Neural cell (in vitro differentiated cells): Measurements from ENCODE around the gene SEC14L1. TPM values are rescaled to one million over a fixed set of nuclear protein-coding genes. Genes with fewer than 3 reads are reported as not detected.

Experiments
- H2AFZ ChIP-seq: fragments of 200-600, 300-800 bp; sonication (generic), shearing (Covaris generic); 2 replicates; pipeline ENCODE4 v1.6.0; 2014; ENCODE audit warnings: low read depth, mild to moderate bottlenecking, antibody characterized with exemption, low read length, moderate library complexity
- H3F3A ChIP-seq: fragments of 200-600 bp; shearing (Covaris generic); 2 replicates; pipeline ENCODE4 v1.6.1; 2016; ENCODE audit warnings: mild to moderate bottlenecking, moderate library complexity, mixed read lengths, antibody characterized with exemption, low read length; ENCODE audit not compliant: insufficient read depth, poor library complexity, severe bottlenecking
- H3K27ac ChIP-seq: fragments of 200-600, 300-800 bp; sonication (generic), shearing (Covaris generic); 2 replicates; pipeline ENCODE4 v1.5.1; 2014; ENCODE audit warnings: mild to moderate bottlenecking, low read length, moderate library complexity
- H3K27me3 ChIP-seq: fragments of 300-800, 200-600 bp; sonication (generic), shearing (Covaris generic); 2 replicates; pipeline ENCODE4 v1.6.0; 2014; ENCODE audit warnings: mild to moderate bottlenecking, low read depth, low read length, moderate library complexity; ENCODE audit not compliant: insufficient read depth
- H3K36me3 ChIP-seq: fragments of 300-800, 200-600 bp; sonication (generic), shearing (Covaris generic); 2 replicates; pipeline ENCODE4 v1.5.1; 2014; ENCODE audit warnings: mild to moderate bottlenecking, antibody characterized with exemption, low read length, moderate library complexity; ENCODE audit not compliant: insufficient read depth
- H3K4me2 ChIP-seq: fragments of 300-800, 200-600 bp; sonication (generic), shearing (Covaris generic); 2 replicates; pipeline ENCODE4 v1.6.0; 2014; ENCODE audit warnings: mild to moderate bottlenecking, low read length
- H3K4me3 ChIP-seq: fragments of 300-800, 200-600 bp; sonication (generic), shearing (Covaris generic); 2 replicates; pipeline ENCODE4 v1.5.1; 2014; ENCODE audit warnings: mild to moderate bottlenecking, low read length, moderate library complexity
- H3K79me2 ChIP-seq: fragments of 200-600 bp; shearing (Covaris generic); replicated peaks from 2 replicates; pipeline ENCODE4 v1.6.0; 2014; ENCODE audit warnings: mild to moderate bottlenecking, low read length, moderate library complexity; ENCODE audit not compliant: insufficient read depth
- H3K9ac ChIP-seq: fragments of 300-800, 200-600 bp; sonication (generic), shearing (Covaris generic); 2 replicates; pipeline ENCODE4 v1.6.1; 2016; ENCODE audit warnings: mild to moderate bottlenecking, low read length, mixed read lengths
- H3K9me2 ChIP-seq: fragments of 200-600 bp; shearing (Covaris generic); 2 replicates; pipeline ENCODE4 v1.6.1; 2016; ENCODE audit warnings: mild to moderate bottlenecking, low read length, mixed read lengths; ENCODE audit not compliant: insufficient read depth
- H3K9me3 ChIP-seq: fragments of 200-600, 300-800 bp; sonication (generic), shearing (Covaris generic); 2 replicates; pipeline ENCODE4 v1.6.1; 2016; ENCODE audit warnings: mild to moderate bottlenecking, mixed run types, low read length, moderate library complexity, mixed read lengths
- H4K20me1 ChIP-seq: fragments of 200-600 bp; shearing (Covaris generic); 2 replicates; pipeline ENCODE4 v1.6.1; 2016; ENCODE audit warnings: mild to moderate bottlenecking, mixed run types; ENCODE audit not compliant: insufficient read depth
- EP300 ChIP-seq: fragments of 450-650 bp; conservative IDR thresholded peaks from 2 replicates; pipeline ENCODE4 v1.6.1; 2014; ENCODE audit warnings: antibody characterized with exemption, mild to moderate bottlenecking, moderate library complexity; ENCODE audit not compliant: poor library complexity, severe bottlenecking
- EZH2 ChIP-seq: fragments of 200-600, 300-800 bp; shearing (Covaris generic), sonication (generic); IDR thresholded peaks from 2 replicates; pipeline ENCODE4 v1.6.1; 2014; ENCODE audit warnings: antibody characterized with exemption, low read length, borderline replicate concordance, mild to moderate bottlenecking; ENCODE audit not compliant: insufficient read depth, poor library complexity, severe bottlenecking
- MXI1 ChIP-seq: fragments of 450-650 bp; conservative IDR thresholded peaks from 2 replicates; pipeline ENCODE4 v1.6.1; 2014; ENCODE audit warnings: antibody characterized with exemption, mild to moderate bottlenecking; ENCODE audit not compliant: poor library complexity, severe bottlenecking
- POLR2AphosphoS5 ChIP-seq: IDR thresholded peaks from 2 replicates; pipeline ENCODE4 v1.6.1; 2012
- RAD21 ChIP-seq: fragments of 450-650 bp; conservative IDR thresholded peaks from 2 replicates; pipeline ENCODE4 v1.6.1; 2014; ENCODE audit warnings: antibody characterized with exemption, mild to moderate bottlenecking, moderate library complexity
- SMC3 ChIP-seq: fragments of 450-650 bp; conservative IDR thresholded peaks from 2 replicates; pipeline ENCODE4 v1.6.1; 2014; ENCODE audit warnings: antibody characterized with exemption, mild to moderate bottlenecking, moderate library complexity; ENCODE audit not compliant: poor library complexity
- TAF1 ChIP-seq: IDR thresholded peaks from 2 replicates; pipeline ENCODE4 v1.6.1; 2012; ENCODE audit warnings: low read depth
- polyA plus RNA-seq: library from polyadenylated mRNA; depleted of rRNA; stranded (reverse); fragments of >200 nt; gene quantifications from 2 replicates; pipeline ENCODE4 v1.2.3, GENCODE V29; 2014
- TF ChIP-seq, protein P1 (sequence below): fragments of 450-650 bp; IDR thresholded peaks from 2 replicates; pipeline ENCODE4 v1.5.1; 2014; ENCODE audit warnings: antibody characterized with exemption, mild to moderate bottlenecking, moderate library complexity; ENCODE audit not compliant: poor library complexity, severe bottlenecking
- TF ChIP-seq, protein P2 (sequence below): IDR thresholded peaks from 2 replicates; pipeline ENCODE4 v1.6.1; 2012; ENCODE audit warnings: borderline replicate concordance

The SEC14L1 gene
- polyA plus RNA-seq, 1 donor from 2014 or later = 40.4 TPM

DNA sequence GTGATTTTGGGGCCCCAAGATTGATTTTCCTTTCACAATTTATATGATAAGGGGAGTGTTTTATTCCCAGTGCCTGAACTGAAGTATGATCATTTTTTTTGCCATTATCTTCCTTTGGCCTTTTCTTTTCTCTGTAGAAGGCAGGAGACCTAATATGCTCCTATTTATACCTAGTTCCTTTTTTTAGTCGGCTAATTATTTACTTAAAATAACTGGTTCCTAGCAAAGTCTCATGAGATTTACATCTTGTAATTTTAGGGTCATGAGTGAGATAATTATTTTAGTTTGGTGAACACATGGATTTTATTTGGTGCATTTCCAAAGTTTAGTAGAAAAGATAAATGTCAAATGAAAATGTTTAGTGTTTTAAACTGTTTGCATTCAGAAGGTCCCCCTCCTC lies 24.8 kb downstream of the SEC14L1 start:
- Histone ChIP-seq H4K20me1 (no peaks in the 10 kb centered on the region), H3K4me2 (no peak overlapping the region), H3K9me3 (no peaks in the 10 kb centered on the region), H3K27me3 (no peaks in the 10 kb centered on the region), H3F3A (no peaks in the 10 kb centered on the region), H3K36me3 (no peaks in the 10 kb centered on the region), H2AFZ (no peak overlapping the region), H3K79me2 (peaks cover 32% of the 10 kb centered on the region), H3K27ac (no peak overlapping the region), H3K9me2 (no peaks in the 10 kb centered on the region), H3K4me3 (no peak overlapping the region), H3K9ac (no peak overlapping the region)
- no peak for TF ChIP-seq TAF1

DNA sequence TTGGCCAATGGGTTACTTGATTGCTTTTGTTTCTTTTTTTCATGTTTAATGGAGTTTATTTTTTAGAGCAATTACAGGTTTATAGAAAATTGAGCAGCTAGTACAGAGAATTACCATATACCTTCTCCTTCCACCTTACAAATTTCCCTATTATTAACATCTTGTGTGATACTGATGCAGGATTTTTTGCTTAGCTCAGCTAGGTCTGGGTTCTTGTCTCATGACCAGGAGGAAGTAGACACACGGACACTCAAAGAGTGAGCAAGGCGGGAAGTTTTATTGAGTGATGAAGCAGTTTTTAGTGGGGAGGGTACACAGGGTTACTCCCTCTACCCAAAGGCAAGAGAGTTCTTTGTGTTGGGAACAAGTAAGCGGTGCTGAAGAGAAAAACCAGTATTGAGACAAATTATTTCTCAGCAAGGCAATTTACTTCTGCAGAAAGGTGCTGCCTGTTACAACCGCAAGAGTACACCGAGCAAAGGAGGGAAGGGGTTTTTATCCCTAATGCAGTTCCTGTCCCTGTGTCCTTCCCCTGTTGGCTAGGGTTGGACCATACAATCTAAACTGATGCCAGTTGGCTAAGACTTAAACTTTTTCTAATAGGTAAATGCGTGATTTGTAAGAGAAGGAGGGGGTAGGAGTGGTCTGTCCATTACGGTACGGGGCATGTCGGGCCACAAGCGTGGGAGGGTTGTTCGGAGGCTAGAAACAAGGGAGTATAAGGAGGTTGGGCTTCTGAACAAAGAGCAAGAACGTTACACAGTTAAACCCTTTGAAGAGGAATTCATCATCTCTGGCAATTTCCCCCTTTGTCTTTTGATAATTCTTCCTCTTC lies 26.9 kb downstream of the SEC14L1 start:
- H3K79me2 ChIP-seq = peaks cover 42% of the 10 kb centered on the region
- H3K4me3 ChIP-seq = no peak overlapping the region
- H3F3A ChIP-seq = no peaks in the 10 kb centered on the region
- no peak overlapping the region for H3K9ac ChIP-seq
- TF ChIP-seq RAD21 = no peak
- TF ChIP-seq, protein P1, sequence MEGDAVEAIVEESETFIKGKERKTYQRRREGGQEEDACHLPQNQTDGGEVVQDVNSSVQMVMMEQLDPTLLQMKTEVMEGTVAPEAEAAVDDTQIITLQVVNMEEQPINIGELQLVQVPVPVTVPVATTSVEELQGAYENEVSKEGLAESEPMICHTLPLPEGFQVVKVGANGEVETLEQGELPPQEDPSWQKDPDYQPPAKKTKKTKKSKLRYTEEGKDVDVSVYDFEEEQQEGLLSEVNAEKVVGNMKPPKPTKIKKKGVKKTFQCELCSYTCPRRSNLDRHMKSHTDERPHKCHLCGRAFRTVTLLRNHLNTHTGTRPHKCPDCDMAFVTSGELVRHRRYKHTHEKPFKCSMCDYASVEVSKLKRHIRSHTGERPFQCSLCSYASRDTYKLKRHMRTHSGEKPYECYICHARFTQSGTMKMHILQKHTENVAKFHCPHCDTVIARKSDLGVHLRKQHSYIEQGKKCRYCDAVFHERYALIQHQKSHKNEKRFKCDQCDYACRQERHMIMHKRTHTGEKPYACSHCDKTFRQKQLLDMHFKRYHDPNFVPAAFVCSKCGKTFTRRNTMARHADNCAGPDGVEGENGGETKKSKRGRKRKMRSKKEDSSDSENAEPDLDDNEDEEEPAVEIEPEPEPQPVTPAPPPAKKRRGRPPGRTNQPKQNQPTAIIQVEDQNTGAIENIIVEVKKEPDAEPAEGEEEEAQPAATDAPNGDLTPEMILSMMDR = no peak
- TF ChIP-seq EP300 = no peak
- TF ChIP-seq TAF1 = no peak
- no peak for TF ChIP-seq MXI1
- no peak for TF ChIP-seq SMC3
- TF ChIP-seq, protein P2, sequence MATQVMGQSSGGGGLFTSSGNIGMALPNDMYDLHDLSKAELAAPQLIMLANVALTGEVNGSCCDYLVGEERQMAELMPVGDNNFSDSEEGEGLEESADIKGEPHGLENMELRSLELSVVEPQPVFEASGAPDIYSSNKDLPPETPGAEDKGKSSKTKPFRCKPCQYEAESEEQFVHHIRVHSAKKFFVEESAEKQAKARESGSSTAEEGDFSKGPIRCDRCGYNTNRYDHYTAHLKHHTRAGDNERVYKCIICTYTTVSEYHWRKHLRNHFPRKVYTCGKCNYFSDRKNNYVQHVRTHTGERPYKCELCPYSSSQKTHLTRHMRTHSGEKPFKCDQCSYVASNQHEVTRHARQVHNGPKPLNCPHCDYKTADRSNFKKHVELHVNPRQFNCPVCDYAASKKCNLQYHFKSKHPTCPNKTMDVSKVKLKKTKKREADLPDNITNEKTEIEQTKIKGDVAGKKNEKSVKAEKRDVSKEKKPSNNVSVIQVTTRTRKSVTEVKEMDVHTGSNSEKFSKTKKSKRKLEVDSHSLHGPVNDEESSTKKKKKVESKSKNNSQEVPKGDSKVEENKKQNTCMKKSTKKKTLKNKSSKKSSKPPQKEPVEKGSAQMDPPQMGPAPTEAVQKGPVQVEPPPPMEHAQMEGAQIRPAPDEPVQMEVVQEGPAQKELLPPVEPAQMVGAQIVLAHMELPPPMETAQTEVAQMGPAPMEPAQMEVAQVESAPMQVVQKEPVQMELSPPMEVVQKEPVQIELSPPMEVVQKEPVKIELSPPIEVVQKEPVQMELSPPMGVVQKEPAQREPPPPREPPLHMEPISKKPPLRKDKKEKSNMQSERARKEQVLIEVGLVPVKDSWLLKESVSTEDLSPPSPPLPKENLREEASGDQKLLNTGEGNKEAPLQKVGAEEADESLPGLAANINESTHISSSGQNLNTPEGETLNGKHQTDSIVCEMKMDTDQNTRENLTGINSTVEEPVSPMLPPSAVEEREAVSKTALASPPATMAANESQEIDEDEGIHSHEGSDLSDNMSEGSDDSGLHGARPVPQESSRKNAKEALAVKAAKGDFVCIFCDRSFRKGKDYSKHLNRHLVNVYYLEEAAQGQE = no peak
- TF ChIP-seq EZH2 = no peak
- TF ChIP-seq POLR2AphosphoS5 = no peak
- no peaks in the 10 kb centered on the region for H3K36me3 ChIP-seq
- no peaks in the 10 kb centered on the region for H4K20me1 ChIP-seq
- no peaks in the 10 kb centered on the region for H3K27me3 ChIP-seq
- H3K4me2 ChIP-seq = no peak overlapping the region
- no peaks in the 10 kb centered on the region for H3K9me2 ChIP-seq
- H3K9me3 ChIP-seq = no peaks in the 10 kb centered on the region
- H2AFZ ChIP-seq = no peak overlapping the region
- H3K27ac ChIP-seq = no peak overlapping the region
